Adipose tissue (tissue), 3 donors: ENCODE measurements around the gene TTC17. TPM values are rescaled to one million over a fixed set of nuclear protein-coding genes. Genes with fewer than 3 reads are reported as not detected.

Experiments used
- H3K27ac ChIP-seq: one replicate; pipeline ENCODE4 v1.5.1; 2013; ENCODE audit warnings: low read depth, low read length
- WGBS, 3 donors: extraction: QIAGEN DNeasy Blood & Tissue Kit; methylation state at CpG; one replicate each; pipeline ENCODE4 v1.1.7; 2013; 5-methylcytosine and 5-hydroxymethylcytosine counted together
- polyA plus RNA-seq, 3 donors: library from polyadenylated mRNA; stranded (reverse); fragments of 200-250 nt; gene quantifications; one replicate each; pipeline ENCODE4 v1.2.3, GENCODE V29; 2013
- donor health status: healthy with polysubstance abuse.
- donor health status: Bipolar disorder and iron deficiency.
- donor health status: healthy.

Gene TTC17
- polyA plus RNA-seq, 3 donors = 24.0 to 36.9 (median 32.0) TPM

- 25 to 30% (median 25%) methylated on average over 3 of the region's 3 CpGs for WGBS, 3 donors
- no peak overlapping the region for H3K27ac ChIP-seq
Observed at GRCh38 chr11:43508511-43508918, 149.8 kb downstream of the TTC17 start.

GRCh38 chr11:43511959-43512358 is 153.2 kb downstream of the TTC17 start:
- 81 to 86% (median 83%) methylated on average over 6 of the region's 6 CpGs for WGBS, 3 donors
- no peak overlapping the region for H3K27ac ChIP-seq

GRCh38 chr11:43515090-43515489 is 156.4 kb downstream of the TTC17 start:
- no peak overlapping the region for H3K27ac ChIP-seq
- 64 to 77% (median 71%) methylated on average over 6 of the region's 6 CpGs for WGBS, 3 donors

- H3K27ac ChIP-seq = no peak overlapping the region
- WGBS, 3 donors = 27 to 44% (median 34%) methylated on average over 8 of the region's 8 CpGs
Observed at GRCh38 chr11:43516316-43516850, 157.7 kb downstream of the TTC17 start.

GRCh38 chr11:43517518-43517917 is 158.8 kb downstream of the TTC17 start:
- WGBS, 3 donors = 90 to 93% (median 92%) methylated on average over 2 of the region's 2 CpGs

GRCh38 chr11:43518408-43519160 is 159.9 kb downstream of the TTC17 start:
- 63 to 75% (median 68%) methylated on average over 9 of the region's 9 CpGs for WGBS, 3 donors

More at GRCh38 chr11:43517518-43517917, 158.8 kb downstream of the TTC17 start:
- no peak overlapping the region for H3K27ac ChIP-seq

GRCh38 chr11:43521471-43521870 is 162.8 kb downstream of the TTC17 start:
- WGBS, 3 donors = 82 to 92% (median 89%) methylated on average over 15 of the region's 15 CpGs
- H3K27ac ChIP-seq = no peak overlapping the region

More at GRCh38 chr11:43518408-43519160, 159.9 kb downstream of the TTC17 start:
- H3K27ac ChIP-seq = no peak overlapping the region

GRCh38 chr11:43523632-43524031 is 164.9 kb downstream of the TTC17 start:
- H3K27ac ChIP-seq = no peak overlapping the region
- WGBS, 3 donors = 65 to 89% (median 83%) methylated on average over 2 of the region's 2 CpGs

- H3K27ac ChIP-seq = no peak overlapping the region
- 88 to 93% (median 90%) methylated on average over 5 of the region's 5 CpGs for WGBS, 3 donors
Observed at GRCh38 chr11:43532041-43532440, 173.3 kb downstream of the TTC17 start.

GRCh38 chr11:43537833-43538615 is 179.3 kb downstream of the TTC17 start:
- 17 to 24% (median 22%) methylated on average over 13 to 14 of the region's 14 CpGs for WGBS, 3 donors
- no peak overlapping the region for H3K27ac ChIP-seq

- no peak overlapping the region for H3K27ac ChIP-seq
- 84 to 86% (median 85%) methylated on average over 2 of the region's 2 CpGs for WGBS, 3 donors
Observed at GRCh38 chr11:43541993-43542392, 183.3 kb downstream of the TTC17 start.

- WGBS, 3 donors = 72 to 78% (median 76%) methylated on average over 7 of the region's 7 CpGs
- no peak overlapping the region for H3K27ac ChIP-seq
Observed at GRCh38 chr11:43542750-43543712, 184.3 kb downstream of the TTC17 start.

Other genes starting within 250 kb of the TTC17 start
- 10 to 100 TPM; 21.8 to 40.7 (median 32.7) TPM for gene API5, start 46.9 kb upstream of the TTC17 start, polyA plus RNA-seq